Activated CD8-positive, alpha-beta memory T cell treated with anti-CD3 and anti-CD28 coated beads, Interleukin-2, amount 50 U/mL, for 48 hours (primary cell): ENCODE results near the gene ZMYM4.
A peak's percentile ranks its signal among the peaks of the same experiment; 100 is the strongest.

Source experiments
- DNase-seq: peaks from one replicate; pipeline ENCODE4 v3.0.0-alpha.2; 2020

ZMYM4 gene

DNA sequence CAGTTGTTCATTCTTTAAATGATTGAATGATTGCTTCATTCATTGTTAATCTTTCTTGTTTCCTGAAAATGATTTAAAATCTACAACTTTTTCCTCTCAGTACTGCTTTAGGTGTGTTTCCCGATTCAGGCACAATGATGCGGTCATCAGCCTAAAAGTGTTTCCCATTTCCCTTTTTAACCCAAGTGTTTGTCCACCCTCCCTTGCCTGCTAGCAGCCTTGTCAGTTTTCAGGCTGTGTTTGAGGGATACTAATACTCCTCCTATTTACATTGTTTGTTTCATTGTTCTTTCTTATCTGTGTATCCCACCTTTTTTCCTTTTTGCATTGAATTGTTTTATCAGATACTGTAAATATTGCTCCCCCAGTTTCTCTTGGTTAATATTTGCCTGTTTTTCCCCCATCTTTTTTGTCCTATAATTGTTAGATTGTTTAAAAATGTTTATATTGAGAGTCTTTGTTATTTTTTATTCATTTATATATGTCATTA is 157.6 kb downstream of the ZMYM4 start:
- DNase-seq, result no peak

DNA sequence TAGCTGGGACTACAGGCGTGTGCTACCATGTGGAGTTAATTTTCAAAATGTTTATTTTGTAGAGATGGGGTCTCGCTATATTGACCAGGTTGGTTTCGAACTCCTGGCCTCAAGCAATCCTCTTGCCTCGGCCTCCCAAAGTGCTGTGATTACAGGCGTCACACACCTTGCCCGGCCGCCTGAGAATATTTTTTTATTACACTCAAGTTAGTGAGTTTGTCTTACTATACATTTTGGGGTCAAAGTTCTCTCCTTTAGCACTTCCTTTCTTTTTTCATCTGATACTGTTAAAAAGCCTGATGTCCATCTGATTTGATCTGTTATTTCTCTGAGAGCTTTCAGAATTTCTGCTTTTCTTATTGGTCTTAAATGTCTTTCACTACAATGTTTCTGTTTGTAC is 159.9 kb downstream of the ZMYM4 start:
- no peak for DNase-seq

DNA sequence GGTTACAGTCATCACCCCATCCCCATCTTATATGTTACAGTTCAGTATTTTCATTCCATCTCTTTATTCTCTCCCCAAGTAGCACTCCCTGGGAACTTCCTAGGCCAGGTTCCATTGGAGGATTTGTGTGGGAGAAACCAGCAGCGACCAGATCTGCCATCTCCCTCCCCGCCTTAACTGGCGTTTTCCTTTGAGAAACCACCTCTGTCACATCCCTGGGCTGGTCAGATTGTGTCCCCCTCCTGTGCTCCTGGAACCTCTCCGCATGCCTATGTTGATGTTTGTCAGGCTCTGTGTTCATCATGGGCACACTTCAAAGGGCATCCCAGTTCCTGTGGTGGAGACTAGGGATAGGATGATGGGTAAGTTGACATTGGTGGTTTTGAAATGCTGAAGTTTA is 162.3 kb downstream of the ZMYM4 start:
- no peak for DNase-seq

DNA sequence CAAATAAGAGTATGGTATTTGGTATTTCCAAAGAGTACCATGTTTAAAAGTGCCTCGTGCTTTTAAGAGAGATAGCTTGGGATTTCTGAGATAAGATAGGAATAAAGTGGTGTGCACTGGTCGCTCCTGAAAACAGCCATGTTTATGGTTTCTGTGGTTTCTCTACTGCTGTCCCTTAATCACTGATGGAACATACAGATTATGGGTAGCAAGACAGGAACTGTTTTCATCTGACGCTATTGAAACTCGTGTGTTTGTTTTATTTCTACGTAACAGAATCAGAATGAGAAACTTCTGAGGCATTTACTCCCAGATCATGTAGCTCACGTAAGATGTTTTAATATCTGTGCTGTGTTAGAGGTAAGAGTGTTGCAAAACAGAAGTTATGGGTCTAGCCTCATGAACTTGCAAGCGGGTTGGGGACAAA is 162.7 kb downstream of the ZMYM4 start:
- no peak for DNase-seq

DNA sequence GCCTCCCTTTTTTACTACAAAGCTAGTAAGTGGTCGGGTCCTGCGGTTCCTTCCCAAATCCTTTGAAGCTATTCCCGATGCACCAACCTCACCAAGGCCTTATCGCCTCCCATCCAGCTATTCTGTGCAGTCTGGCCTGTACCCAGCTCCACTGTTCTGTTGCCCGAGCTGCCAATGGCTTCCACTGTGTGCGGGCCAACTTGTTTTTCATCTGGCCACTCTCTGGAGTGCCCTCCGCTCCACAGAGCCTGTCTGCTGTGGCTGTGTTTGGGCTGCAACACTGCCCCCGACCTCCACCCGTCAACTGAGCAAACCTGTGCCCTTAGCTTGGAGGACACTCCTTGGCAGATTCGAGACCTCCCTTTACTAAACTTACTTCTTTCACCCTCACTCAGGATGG is 163.7 kb downstream of the ZMYM4 start:
- no peak for DNase-seq

DNA sequence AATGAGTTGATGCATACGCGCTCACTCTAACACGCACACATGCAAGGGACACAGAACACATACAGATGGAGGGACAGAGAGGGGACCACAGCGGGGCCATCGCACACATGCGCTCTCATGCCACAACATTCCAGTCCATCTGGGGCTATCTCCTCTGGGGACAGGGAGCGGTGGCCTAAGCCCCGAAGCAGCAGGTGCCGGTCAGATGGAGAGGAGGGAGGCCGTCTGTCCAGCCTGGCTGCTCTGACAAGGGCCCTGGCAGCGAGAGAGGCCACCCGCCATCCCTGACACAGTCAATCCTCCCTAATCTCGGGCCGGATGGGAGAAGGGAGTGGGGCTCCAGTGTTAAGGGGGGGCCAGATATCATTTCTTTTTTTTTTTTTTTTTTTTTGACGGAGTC is 165.2 kb downstream of the ZMYM4 start:
- DNase-seq, result no peak

DNA sequence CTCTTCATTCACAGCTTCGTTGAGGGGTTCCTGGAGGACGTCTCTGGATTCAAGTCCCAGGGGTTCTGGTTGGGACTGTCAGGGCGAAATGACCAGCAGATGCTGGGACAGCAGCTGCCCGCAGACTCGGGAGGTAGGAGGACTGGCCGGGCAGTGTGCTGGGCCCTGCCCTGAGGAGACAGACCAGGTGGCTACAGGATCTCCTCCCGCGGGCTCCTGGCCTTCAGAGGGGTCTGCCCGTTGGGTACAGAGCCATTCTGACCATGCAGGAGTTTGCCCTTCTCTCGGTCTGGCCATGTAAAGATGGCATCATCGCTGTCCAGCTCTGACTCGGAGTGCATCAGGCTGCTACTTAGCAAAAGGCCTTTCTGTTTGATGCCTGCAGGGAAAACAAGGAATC is 166.2 kb downstream of the ZMYM4 start:
- DNase-seq, result no peak

DNA sequence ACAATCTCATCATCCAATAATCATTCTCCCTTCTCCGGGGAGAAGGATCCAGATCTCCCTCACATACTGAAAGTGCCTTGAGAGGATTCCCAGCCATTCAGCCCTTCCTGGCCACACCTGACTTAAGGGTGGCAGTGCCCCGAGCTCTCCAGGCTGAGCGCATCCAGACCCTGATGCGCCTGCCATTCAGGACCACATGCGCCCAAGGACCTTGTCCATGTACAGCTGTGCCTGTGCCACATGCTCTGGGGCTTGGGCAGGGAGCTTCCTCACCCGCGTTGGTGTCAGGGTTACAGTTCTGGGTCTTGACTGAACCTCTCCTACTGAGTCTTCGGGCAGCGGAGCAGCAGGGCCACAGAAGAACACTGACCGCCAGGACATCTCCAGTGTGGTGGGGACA is 167.6 kb downstream of the ZMYM4 start:
- no peak for DNase-seq

DNA sequence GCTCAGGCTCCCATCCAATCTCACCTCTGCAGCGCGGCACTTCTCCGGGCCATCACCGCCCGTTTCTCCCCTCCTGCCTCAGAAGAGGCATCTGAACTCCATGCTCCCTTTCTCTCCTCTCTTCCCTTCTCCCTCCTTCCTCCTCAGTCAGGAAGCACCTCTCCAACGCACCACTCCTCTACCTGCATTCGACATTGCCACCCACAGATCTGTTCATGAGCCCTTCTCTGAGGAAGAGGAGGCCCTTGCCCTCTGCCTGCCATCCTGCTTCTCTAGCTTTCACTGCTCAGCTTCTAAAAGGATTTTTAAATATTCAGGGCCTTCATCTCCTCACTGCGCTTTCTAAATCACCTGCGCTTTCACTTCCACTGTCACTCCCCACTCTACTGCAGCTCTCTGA is 168.7 kb downstream of the ZMYM4 start:
- no peak for DNase-seq

DNA sequence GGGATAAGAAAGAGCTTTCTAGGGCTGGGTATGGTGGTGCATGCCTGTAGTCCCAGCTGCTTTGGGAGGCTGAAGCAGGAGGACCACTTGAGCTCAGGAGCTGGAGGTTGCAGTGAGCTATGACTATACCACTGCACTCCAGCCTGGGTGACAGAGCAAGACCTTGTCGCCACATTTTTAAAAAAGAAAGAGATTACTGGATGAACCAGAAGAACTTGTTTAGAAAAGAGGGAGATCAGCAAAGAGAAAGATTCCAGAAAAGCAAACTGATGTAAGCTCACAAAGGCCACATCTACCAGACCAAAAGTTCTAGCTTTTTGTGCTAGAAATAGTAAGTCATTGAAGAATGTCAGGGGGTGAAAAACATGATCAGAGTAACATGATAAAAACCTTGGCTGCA is 171.1 kb downstream of the ZMYM4 start:
- DNase-seq, result no peak

DNA sequence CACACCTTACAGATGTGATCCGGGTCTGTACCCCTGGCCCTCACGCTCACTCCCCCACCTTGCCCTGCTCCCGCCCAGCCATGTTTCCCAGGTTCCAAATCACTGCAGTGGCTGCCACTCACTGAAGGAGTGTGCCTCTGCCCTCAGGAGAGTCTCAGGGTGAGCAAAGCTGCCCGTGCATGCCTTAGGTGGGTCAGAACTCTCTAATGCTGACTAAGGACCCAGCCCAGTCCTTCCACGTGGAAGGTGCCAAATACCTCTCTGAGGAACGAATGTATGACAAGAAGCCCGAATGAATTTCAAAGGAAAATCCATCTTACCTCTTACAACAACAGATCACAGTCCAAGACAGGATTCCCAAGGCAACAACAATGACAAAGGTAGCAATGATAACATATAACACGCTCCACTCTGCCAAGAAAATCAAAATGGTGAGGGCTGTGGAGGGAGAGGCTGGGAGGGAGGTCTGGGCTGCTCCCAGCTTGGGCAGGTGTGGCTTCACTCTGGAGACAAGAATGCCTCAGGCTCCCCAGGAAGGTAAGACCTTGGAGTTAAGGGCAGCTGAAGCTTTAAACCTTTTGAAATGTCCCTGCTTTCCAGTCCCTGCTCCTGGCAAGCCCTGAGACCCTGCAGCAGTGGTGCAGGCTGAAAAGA is 173.5 kb downstream of the ZMYM4 start:
- no peak for DNase-seq

DNA sequence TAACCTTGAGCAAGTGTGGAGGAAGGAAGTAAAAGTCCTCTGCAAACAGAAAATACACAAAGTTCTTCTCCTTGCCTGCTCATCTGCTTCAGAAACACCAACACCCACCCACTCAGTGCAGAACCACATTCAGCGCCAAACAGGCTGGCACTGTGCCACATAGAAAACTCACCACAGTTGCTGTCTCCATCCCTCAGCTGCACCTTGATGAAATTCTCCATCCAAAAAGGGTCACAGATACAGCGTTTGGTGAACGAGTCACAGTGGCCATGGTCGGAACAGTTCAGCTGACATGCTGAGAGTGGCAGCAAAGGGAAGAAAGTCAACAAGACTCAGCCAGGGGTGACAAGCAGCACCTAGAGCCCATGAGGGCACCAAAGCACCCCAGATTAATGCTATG is 174.2 kb downstream of the ZMYM4 start:
- no peak for DNase-seq

DNA sequence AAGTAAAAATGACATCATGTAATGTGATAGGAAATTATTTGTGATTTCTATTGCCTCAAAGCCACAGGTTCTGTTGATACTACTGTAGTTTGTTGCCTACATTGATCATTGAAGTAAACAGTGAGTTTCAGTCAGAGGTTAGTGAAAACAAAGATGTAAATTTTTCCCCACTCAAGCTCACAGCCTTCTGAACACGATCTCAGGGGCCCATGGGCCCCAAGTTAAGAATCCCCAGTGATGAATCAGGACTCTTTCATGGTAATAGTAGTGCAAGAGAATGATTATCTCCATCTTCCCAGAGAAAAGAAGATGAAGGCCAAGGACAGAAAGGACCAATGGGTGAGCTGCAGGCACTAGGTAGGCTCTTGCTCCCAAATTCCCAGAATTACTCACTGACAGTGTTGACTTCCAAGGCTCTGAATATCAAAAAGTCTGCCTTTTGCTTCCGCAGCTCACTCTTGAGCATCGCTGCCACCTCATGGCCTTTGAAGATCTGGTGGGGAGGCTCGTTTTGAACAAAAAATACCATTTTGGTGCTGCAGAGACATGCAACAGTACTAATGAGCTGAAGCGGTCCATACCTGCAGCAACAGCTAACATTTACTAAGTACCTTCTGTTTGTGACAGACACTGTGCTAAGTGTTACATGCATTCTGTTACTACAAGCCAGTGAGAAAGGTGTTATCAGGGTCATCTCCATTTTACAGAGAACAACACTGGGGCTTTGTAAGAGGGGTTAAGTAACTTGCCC is 175.4 kb downstream of the ZMYM4 start:
- DNase-seq, result no peak

DNA sequence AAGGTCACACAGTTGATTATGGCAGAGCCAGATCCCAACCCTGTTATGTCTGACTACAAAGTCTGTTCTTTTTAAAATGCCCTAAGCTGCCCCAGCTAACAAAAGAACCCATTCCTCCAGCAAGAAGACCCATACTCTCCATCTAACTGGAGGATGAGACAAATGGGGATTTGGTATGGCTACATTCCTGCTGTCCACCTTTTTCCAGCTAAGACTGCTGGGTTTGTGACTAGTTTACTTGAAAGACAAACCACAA is 175.9 kb downstream of the ZMYM4 start:
- no peak for DNase-seq

DNA sequence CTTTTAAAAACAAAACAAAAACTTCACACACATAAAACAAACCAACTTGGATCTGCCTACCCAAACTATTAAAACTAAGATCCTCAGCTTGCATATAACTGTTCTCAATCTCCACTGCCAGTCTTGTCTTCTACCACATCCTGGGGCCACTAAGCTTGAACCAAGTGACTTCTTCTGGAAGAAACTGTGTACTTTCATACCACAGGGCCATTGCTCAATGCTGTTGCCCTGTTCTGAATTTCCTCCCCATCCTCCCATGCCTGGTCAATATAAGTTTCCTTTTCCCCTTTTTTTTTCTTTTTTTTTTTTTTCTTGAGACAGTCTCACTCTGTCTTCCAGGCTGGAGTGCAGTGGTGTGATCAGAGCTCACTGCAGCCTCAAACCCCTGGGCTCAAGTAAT is 178.8 kb downstream of the ZMYM4 start:
- DNase-seq, result no peak

DNA sequence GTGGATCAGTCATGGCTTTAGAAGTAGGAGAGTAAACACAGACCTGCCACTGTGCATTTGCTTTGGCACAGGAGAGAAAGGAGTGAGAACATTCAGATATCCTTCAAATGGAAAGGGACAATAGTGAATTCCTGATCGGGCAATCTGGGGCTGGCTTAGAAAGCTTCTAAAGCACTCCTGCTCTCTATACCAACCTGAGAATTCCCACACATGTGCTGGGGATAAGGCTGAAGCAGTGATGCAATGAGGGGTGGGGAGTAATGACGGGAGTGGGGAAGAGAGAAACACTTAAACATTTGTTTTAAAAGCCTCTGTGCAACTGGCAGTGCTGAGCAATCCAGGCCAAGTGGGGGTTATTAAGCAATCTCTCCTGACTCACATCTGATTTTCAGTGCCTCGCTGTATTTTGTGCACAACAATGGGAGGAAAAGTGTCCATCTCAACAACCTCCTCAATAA is 179.9 kb downstream of the ZMYM4 start:
- DNase-seq, result no peak

DNA sequence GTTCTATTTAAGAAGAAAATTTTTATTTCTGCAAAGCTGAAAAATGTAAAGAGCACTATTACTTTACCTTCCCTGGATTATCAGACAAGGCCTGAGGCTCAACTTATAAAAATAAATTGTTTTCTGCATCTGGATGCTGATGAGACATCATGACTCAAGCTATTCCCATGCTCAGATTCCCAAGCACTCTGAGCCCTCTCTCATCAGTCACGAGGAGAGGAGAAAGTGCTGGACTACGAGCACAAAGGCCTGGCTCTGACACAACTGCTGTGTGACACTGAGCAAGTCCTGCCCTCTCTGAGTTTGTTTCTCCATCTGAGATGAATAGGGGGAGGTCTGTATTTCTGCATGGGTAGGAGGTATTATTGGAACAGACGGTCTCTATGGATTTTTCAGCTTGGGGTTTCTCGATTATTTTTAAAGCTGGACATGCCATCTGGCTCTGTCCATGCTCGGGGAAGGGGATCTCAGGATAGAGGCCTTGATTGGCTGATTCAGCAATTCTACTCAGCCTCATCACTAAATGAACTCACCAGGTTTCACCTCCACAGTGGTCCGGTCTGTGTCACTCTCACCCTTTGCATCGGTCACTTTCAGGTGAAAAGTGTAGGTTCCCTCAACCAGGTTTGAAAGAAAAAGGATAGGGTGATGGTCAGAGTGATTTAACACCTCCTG is 181.0 kb downstream of the ZMYM4 start:
- DNase-seq, result no peak

DNA sequence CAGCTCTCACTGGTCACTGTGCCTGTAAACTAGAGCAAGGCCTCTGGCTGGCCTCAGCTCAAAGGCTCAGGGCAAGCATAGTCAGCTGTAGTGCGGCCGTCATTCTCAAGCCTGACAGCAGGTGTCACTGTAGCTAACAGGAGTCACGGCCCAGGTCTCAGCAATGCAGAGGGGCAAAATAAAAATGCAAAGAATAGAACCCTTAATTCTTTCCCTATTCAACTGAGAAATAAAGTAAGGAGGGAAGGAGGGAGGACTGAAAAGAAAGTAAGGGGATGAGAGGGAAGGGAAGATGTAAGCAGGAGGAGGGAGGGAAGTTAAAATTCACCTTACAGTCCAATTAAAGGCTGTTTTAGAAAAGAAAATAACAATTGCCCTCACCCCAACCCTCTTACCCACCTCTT is 182.6 kb downstream of the ZMYM4 start:
- DNase-seq, result peak; percentile 86

DNA sequence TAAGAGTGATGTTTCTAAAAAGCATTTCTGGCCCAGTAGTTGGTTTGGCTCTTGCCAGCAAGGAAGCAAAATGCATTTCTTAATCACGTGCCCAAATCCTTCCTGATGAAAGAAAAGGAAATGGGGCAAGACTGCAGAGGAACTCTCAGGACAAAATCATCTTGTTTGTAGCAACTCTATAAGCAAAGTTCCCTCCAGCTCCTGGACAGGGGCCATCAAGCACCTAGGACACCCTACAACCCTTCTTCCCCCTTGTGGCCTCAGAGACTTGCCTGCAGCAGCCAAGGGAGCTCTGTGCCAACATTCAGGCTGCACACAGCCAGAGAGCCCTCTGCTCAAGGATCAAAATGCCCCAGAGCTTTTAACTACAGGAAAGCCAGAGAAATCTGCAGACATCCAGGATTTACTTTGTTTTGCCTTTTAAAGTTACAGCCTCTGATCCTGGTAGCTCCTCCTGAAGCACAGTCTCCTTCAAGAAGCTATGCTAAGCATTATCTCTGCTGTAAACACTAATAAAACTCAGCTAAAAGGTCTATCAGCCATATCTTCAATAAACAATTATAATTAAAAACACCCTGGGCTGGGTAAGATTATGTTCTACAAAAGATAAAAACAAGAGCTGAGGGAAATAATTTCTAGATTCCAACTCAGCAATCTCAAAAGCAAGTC is 183.7 kb downstream of the ZMYM4 start:
- DNase-seq, result no peak

DNA sequence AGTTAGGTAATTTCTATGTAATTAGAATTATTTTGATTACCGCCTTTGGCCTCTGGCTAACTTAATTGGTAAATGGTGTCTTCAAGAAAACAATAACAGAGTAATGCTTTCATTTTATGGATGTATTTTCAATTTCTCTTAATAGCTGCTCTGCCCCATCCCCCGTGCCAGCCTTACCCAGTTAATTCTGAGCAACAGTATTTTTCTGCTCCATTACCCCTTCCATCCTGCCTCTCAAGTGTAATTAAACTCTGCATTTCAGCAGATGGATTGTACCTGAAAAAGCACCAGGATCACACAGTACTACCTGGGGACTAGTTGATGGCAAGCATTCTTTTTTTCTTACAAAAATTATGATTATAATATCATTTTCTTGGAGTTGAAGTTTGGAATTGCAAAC is 184.5 kb downstream of the ZMYM4 start:
- DNase-seq, result no peak

DNA sequence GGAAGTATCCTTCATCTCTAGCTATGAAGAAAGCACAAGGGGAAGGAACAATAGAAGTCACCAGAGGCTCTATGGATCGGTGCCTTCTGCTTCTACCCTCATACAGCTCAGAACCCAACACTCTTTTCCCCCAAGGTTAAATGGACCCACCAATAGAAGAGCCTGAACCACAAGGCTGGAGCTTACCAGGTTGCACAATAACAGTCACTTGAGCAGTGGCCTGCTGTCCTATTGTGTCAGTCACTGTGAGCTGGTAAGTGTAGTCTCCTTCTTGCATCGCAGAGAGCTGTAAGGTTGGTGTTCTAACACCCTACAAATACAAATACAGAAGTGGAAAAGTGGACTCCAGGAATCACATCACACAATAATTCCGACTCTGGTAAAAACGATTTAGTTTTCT is 185.7 kb downstream of the ZMYM4 start:
- no peak for DNase-seq

DNA sequence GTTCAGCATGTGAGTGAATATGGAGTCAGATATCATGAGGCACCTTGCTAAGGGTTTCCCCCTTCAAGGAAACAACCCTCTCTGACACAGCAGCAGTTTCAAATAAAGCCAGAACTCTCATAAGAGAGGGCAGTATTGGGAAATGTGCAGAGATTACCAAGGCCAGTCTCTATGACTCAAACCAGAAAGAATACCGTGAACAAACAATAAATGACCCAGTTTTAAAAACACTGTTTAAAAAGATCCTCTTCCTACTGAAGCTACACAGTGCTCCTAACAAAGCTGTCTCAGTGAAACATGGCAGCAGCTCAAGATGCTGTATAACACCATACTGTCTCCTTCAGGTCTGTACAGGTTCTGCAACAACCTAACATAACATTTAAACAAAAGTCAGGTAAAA is 186.1 kb downstream of the ZMYM4 start:
- no peak for DNase-seq

DNA sequence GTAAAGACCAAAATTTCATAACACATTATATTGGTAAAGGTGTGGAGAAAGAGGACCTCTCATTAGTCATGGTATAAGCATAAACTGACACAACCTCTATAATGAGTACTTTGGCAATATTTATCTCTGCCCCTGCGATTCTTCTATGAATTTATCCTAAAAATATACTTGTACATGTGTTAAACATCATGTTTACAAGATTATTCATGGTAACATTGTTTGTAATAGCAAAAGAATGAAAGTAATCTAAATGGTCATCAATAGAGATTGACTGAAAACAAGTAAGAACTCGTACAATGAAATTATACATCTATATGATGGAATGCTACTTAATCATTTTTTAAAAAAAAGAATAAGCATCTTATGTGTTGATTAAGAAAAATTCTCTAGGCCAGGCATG is 192.3 kb downstream of the ZMYM4 start:
- no peak for DNase-seq
